NCI-H2196 treated with DMSO at 0.1 percent for 48 hours (cell line): ENCODE data around the gene OXTR.

Experiments
- DNase-seq: peaks from one replicate; lab custom pipeline; 2025; ENCODE audit not compliant: unreplicated experiment; lab: John Stamatoyannopoulos, UW

The OXTR gene

DNA sequence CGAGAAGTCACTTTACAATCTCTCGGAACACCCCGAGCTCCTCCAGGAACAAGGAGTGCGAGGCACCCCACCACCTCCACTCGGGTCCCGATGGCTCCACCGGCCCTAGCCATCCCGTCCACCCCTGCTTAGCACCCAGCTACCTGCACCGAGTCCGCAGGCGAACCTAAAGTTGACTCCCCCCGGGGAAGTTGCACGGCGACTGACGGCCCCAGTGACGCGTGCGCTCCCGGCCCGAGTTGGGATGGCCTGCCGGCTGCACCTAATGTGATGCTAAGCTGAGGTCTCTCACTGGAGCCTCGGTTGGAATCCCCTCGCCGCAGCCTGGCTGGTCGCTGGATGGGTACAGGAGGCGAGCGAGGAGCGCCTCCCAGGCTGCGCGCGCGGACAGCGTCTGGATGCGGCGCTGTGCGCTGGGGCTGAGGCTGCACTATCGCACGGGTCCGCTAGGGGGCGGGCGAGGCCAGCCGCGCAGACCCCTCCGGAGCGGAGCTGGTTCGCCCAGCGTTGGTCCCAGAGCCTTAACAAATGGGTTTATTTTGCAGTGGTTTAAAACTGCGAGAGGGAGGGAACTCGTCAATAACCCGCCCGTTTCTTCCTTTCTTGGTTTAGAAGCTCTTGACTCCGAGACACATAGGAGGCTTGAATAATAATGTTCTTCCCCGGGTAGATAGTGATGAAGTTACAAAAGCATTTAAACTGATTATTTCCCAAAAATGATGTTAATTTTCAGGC, at the start of gene OXTR:
Gene OXTR (minus strand): TSS at position 526 of the 735 bp plus-strand sequence. CDS start 1,426 bp downstream, outside the sequence.
- DNase-seq = peak; percentile 7

DNA sequence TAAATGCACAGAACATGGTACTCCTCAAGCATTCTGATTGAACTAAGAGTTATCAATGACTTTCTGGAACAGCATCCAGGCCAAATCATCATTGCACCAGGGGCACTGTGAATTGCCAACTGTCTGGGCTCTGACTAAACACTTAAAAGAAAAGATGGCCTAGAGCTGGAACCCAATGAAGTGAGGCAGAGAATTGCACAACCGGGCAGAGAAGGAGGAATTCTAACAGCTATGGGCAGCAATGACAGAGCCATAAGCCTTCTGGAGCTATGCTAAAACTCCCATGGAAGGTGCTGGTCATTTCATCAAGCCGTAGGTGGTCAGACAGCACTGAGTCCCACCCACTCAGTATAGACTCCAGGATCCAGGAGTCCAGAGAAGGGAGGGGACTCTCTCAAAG, 48.1 kb upstream of the OXTR start:
- DNase-seq = no peak

DNA sequence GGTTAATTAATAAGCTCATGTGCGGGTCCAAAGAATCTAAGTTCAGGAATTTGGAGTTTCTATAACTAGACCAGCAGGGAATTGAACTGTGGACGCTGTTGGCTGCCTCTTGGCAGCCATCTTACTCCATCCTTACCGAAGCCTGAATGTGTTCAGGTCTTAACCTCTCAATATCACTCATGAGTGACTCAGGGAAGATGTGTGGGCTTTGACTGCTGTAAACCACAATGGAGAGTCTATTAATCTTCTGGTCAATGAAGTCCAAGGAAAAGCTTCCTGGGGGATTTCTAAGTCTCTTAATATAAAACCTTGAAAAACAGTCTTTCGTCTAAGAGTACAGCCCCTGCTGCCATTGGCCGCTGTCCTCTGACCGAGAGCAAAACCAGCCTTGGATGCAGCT, 46.7 kb upstream of the OXTR start:
- DNase-seq = no peak

DNA sequence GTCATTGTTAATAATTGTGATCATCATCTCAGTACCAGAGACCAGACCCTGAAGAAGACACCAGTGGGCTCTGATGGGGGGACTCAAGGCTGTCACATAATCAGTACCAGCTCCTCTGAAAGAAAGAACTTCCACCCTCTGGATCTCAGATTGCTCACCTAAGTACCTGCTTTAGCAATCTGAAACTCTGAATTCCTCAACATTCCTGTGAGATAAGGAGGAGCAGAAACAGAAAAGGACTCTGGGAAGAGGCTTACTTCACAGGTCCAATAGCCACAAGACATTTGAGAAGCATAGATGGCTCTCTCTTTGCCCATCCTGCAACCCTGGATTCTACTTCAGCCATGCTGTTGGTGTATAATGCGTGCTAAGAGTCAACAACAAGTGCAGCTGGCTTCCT, 44.0 kb upstream of the OXTR start:
- DNase-seq = no peak

DNA sequence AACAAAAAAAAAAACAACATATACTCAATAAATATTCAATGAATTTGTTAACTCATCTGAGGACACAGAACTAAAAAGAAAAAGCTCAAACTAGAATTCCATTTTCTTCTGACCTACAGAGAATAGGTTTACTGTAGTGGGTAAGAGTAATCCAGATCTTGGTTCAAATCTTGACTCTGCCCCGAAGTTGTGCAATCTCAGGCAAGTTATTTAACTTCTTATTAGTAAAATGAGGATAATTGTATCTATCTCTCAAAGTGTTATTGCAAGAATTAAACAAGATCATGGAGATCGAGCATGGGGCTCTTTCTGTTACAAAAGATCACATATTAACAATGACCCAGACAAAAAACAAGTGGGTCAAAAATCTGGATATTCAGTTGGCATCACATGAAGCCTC, 41.1 kb upstream of the OXTR start:
- no peak for DNase-seq

- DNase-seq = no peak
Measured at GRCh38 chr3:8805774-8806173, 36.4 kb upstream of the OXTR start.

- no peak for DNase-seq
Measured at GRCh38 chr3:8802256-8802655, 32.8 kb upstream of the OXTR start.

DNA sequence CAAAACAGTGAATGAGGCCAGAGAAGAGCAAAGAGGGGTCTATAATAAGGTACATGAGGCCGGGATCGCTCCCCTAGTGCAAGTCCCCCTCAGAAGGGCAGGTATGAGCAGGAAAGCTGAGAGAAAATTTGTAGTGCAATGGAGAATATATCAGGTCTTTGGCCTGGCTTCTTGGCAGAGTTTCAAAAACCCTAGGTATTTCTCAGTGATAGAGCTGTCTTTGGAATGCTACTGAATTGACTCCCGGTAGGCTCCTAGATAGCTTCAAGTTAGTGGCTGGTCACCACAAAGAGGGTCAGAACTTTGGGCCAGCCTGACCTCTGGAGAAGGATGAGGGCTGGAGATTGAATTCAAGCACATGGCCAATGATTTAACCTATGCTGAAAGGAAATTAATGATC, 30.6 kb upstream of the OXTR start:
- no peak for DNase-seq

DNA sequence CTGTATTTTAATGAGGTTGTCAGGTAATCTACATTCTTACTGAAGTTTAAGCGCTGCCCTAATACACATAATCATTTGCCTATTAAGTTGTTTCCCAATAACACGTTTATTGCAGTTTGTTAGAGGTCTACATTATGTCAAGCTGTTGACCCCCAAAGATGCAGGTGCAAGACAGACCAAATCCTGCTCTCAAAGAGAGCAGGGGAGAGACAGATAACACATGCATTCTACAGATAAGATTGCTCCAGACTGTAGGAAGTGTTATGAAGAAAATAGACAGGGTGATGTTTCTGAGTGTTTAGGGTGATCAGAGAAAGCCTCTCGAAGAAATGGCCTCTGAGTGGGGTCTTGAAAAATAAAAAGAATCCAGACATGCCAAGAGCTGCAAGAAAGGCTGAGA, 24.8 kb upstream of the OXTR start:
- DNase-seq = no peak

DNA sequence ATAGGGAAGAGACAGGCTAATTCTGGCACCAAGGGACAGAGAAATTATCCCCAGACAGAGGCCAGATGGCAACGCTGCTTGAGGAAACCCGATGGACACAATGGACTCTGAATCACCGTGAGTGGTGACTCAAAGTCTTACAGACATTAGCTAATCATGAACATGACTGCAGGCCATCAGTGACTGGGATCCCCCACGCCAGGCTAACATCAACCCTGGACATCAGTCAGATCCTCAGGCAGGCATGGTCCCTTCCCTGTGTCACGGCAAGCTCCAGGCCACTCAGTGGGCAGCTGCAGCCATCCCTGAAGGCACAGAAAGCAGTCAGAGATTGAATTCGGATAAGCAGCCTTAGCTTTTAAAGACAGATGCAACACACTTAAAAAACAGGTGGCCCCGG, 23.8 kb upstream of the OXTR start:
- DNase-seq = no peak

DNA sequence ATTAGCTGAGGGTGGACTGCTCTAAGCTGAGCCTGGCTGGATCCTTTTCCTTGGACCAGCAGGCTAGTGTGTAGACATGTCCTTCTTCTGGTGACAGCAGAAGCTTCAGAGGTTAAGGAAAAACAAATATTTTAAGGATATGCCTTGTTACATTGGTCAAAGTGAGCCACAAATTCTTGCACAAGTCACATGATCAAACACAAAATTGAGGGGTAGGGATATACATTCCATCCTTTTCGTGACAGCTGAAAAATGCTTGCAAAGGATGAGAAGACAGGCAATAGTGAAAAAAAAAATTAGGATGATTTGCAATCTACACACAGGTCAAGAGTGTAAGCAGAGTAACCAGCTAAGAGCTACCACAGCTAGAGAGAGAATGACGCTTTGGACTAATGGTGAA, 21.1 kb upstream of the OXTR start:
- DNase-seq = no peak

DNA sequence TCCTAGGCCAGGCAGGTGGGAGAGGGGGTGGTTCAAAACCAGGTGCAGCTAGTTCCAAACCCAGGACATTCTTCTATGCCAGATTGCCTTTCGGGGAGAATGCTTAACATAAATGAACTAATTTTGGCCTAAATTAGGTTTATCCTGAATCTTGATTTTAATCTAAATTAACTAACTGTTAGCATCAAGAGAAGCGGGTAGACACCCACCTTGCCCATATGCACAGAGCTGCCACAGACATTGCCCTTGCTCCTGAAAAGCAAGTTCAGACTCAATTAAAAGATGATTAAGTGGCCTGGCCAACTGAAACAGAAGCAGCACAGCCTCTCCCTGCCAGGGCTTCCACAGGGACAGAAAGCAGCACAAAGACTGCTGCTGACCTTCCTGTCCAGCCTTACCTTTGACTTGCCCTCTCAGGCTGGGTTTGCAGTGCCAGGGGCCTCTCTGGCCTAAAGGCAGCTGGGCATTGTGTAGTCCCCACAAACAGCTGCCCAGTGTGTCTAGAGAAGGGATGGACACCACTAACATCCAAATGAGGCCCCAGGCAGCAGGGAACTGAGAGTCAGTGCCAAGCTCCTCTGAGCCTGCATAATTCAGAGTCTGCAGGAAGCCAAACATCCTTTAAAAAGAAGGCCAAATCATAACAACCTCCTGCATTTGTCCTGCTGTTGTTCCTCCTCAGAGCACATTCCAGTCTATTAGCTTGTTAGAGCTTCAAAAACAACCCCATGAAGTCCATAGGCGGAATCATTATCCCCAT, 15.4 kb upstream of the OXTR start:
- no peak for DNase-seq

- no peak for DNase-seq
Measured at GRCh38 chr3:8780279-8780678, 10.9 kb upstream of the OXTR start.

- DNase-seq = no peak
Measured at GRCh38 chr3:8778475-8778874, 9.1 kb upstream of the OXTR start.

DNA sequence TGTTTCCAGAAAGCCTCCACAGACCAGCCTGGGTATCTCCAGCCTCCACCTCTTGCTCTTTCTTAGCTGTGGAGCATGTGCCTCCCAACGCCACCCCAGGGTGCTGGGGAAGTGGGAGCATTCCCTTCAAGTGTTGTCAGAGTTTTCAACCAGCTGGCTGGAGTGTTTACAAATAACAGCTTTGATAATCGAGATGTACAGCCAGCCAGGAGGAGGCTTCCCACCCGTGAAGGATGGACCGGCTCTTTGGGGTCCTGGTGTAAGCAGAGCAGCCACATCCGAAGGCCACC, 8.5 kb upstream of the OXTR start:
- DNase-seq = no peak

GRCh38 chr3:8777201-8777977, 8.0 kb upstream of the OXTR start:
- DNase-seq = no peak

DNA sequence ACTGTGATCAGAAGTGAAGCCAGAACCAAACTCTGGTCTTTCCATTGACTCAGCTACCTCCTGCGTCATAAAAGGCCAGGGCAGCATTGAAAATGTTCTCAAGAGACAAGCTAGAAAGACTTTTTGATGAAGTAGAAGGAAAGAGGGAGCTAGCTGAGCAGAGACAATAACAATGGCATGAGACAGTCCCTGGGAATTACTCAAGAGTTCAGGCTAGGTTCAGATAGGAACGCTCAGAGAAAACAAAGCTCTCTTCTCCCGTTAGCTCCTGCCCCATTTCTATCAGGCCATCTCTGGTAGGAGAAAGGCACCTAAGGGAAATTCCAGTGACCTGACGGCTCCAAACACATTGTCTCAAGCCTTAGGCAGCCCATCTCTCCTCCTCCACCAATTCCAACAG, 7.0 kb upstream of the OXTR start:
- no peak for DNase-seq

GRCh38 chr3:8775602-8776001, 6.2 kb upstream of the OXTR start:
- no peak for DNase-seq

GRCh38 chr3:8775181-8775580, 5.8 kb upstream of the OXTR start:
- DNase-seq = no peak

- no peak for DNase-seq
Measured at GRCh38 chr3:8773941-8774542, 4.6 kb upstream of the OXTR start.

GRCh38 chr3:8768364-8769087, 887 bp downstream of the OXTR start:
- DNase-seq = no peak
